Stomach (tissue), 4 donors: ENCODE measurements around the gene PDHB.

Experiments used
- CTCF ChIP-seq, 7 experiments: fragments of 450-650 bp in 4 of 7; fragments of 200-600 bp in 3 of 7; sonication (generic) in 3 of 7; IDR thresholded peaks; one replicate each; pipeline ENCODE4 v1.5.1; 2016 to 2019; ENCODE audit warnings: antibody characterized with exemption in 7 of 7, control low read depth in 2 of 7, mild to moderate bottlenecking in 1 of 7
- POLR2A ChIP-seq, 4 donors: fragments of 450-650 bp; IDR thresholded peaks; one replicate each; pipeline ENCODE4 v1.6.1; 2016; ENCODE audit warnings: antibody characterized with exemption in 4 of 4, control low read depth in 2 of 4, mild to moderate bottlenecking in 1 of 4, moderate library complexity in 1 of 4
- POLR2AphosphoS5 ChIP-seq, 3 donors: sonication (generic); formaldehyde crosslinking; IDR thresholded peaks; one replicate each; pipeline ENCODE4 v1.6.1; 2016; ENCODE audit warnings: antibody characterized with exemption in 3 of 3

DNA sequence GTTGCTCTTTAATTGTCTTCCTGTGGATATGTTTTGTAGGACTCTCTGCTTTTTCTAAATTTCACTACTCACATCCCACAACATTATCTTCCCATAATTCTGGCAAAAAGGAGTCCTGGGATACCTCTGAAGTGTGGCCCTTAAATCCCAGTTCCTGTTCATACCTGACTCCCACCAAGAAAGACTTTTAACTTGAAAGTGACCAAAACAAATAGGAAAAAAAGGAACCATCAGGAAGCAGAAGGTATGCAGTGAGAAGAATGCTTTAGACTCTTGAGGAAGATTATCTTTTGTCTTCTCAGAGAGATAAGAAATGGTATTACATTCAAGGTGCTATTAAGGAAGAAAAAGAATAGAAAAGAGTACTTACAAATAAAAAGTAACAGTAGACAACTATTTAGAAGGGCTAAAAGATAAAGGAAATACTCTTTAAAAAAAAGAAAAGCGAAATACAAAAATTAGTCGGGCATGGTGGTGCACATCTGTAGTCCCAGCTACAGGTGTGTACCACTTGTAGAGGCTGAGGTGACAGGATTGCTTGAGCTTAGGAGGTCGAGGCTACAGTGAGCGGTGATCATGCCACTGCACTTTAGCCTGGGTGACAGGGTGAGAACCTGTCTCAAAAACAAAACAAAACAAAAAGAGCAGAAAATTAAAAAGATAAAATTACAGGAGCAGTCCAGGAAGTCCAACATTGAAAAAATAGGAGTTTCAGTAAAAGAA is 54.1 kb downstream of the PDHB start:
- no peak for TF ChIP-seq CTCF (IDR thresholded peaks at IDR 0.05)
- no peak for TF ChIP-seq POLR2AphosphoS5 (IDR thresholded peaks at IDR 0.05)
- TF ChIP-seq POLR2A (IDR thresholded peaks at IDR 0.05): no peak
